ENCODE results near the gene TCERG1L. TPM values are rescaled to one million over a fixed set of nuclear protein-coding genes. Genes with fewer than 3 reads are reported as not detected.

Gene TCERG1L
- total RNA-seq, 2 experiments from 2014 or later = 0.06 TPM; not detected in 1

- no peaks in the 10 kb centered on the region for H3K36me3 ChIP-seq (ENCODE audit: insufficient read depth, low read length)
- no peaks in the 10 kb centered on the region for H3K27me3 ChIP-seq (ENCODE audit: control insufficient read depth in 1 of 2, insufficient read depth in 2 of 2, low read length in 2 of 2)
- H3K9me3 ChIP-seq (ENCODE audit: control insufficient read depth in 1 of 2, insufficient read depth in 1 of 2, low read length in 2 of 2) = peaks cover 0 to 22% of the 10 kb centered on the region in 2 experiments
- ChIA-PET POLR2A (no interaction called here), CTCF (no interaction called here)
- H3K27me3 Mint-ChIP-seq = no peaks in the 10 kb centered on the region
- peak overlapping the region; percentile 75 for H3K27ac Mint-ChIP-seq
- ATAC-seq (ENCODE audit: poor library complexity) (no peak), DNase-seq (no peak)
- no peak overlapping the region for H3K4me3 Mint-ChIP-seq
- no peaks in the 10 kb centered on the region for H3K36me3 Mint-ChIP-seq (ENCODE audit: low read depth)
- H3K4me3 ChIP-seq (ENCODE audit: low read length) = no peak overlapping the region
- H3K27ac ChIP-seq (ENCODE audit: low read depth in 1 of 2, low read length in 2 of 2) = no peak overlapping the region
- TF ChIP-seq, protein P1, sequence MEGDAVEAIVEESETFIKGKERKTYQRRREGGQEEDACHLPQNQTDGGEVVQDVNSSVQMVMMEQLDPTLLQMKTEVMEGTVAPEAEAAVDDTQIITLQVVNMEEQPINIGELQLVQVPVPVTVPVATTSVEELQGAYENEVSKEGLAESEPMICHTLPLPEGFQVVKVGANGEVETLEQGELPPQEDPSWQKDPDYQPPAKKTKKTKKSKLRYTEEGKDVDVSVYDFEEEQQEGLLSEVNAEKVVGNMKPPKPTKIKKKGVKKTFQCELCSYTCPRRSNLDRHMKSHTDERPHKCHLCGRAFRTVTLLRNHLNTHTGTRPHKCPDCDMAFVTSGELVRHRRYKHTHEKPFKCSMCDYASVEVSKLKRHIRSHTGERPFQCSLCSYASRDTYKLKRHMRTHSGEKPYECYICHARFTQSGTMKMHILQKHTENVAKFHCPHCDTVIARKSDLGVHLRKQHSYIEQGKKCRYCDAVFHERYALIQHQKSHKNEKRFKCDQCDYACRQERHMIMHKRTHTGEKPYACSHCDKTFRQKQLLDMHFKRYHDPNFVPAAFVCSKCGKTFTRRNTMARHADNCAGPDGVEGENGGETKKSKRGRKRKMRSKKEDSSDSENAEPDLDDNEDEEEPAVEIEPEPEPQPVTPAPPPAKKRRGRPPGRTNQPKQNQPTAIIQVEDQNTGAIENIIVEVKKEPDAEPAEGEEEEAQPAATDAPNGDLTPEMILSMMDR (IDR thresholded peaks at IDR 0.05) = no peak
- peaks cover 43% of the 10 kb centered on the region for H3K4me1 Mint-ChIP-seq (ENCODE audit: low read depth)
- no peaks in the 10 kb centered on the region for H3K9me3 Mint-ChIP-seq
- intact Hi-C loops (cut with DNase I, micrococcal nuclease) = no loop called here
- H3K4me1 ChIP-seq (ENCODE audit: insufficient read depth, low read length) = peaks cover 33% of the 10 kb centered on the region
Observed at GRCh38 chr10:131082201-131082850, 229.2 kb downstream of the TCERG1L start.

- Histone ChIP-seq H3K27ac (ENCODE audit: low read depth in 1 of 2, low read length in 2 of 2) (no peak overlapping the region), H3K9me3 (ENCODE audit: control insufficient read depth in 1 of 2, insufficient read depth in 1 of 2, low read length in 2 of 2) (peaks cover 0 to 25% of the 10 kb centered on the region in 2 experiments), H3K4me3 (ENCODE audit: low read length) (no peak overlapping the region), H3K27me3 (ENCODE audit: control insufficient read depth in 1 of 2, insufficient read depth in 2 of 2, low read length in 2 of 2) (no peaks in the 10 kb centered on the region), H3K36me3 (ENCODE audit: insufficient read depth, low read length) (no peaks in the 10 kb centered on the region), H3K4me1 (ENCODE audit: insufficient read depth, low read length) (peaks cover 33% of the 10 kb centered on the region)
- ATAC-seq (ENCODE audit: poor library complexity) = no peak
- ChIA-PET CTCF (no interaction called here), POLR2A (no interaction called here)
- Mint-ChIP-seq H3K36me3 (ENCODE audit: low read depth) (no peaks in the 10 kb centered on the region), H3K27ac (peak overlapping the region; percentile 85), H3K4me1 (ENCODE audit: low read depth) (peaks cover 43% of the 10 kb centered on the region), H3K4me3 (peak overlapping the region; percentile 40), H3K27me3 (no peaks in the 10 kb centered on the region), H3K9me3 (no peaks in the 10 kb centered on the region)
- intact Hi-C loops (cut with DNase I, micrococcal nuclease) = no loop called here
- TF ChIP-seq, protein P1 (IDR thresholded peaks at IDR 0.05) = no peak
- no peak for DNase-seq
Observed at GRCh38 chr10:131081786-131082185, 229.7 kb downstream of the TCERG1L start.

GRCh38 chr10:131081376-131081775 lies 230.1 kb downstream of the TCERG1L start:
- Histone ChIP-seq H3K4me1 (ENCODE audit: insufficient read depth, low read length) (peaks cover 33% of the 10 kb centered on the region), H3K4me3 (ENCODE audit: low read length) (no peak overlapping the region), H3K9me3 (ENCODE audit: control insufficient read depth in 1 of 2, insufficient read depth in 1 of 2, low read length in 2 of 2) (peaks cover 0 to 25% of the 10 kb centered on the region in 2 experiments), H3K36me3 (ENCODE audit: insufficient read depth, low read length) (no peaks in the 10 kb centered on the region), H3K27me3 (ENCODE audit: control insufficient read depth in 1 of 2, insufficient read depth in 2 of 2, low read length in 2 of 2) (no peaks in the 10 kb centered on the region), H3K27ac (ENCODE audit: low read depth in 1 of 2, low read length in 2 of 2) (no peak overlapping the region)
- no peaks in the 10 kb centered on the region for H3K9me3 Mint-ChIP-seq
- POLR2A ChIA-PET = no interaction called here
- H3K27me3 Mint-ChIP-seq = no peaks in the 10 kb centered on the region
- peaks cover 43% of the 10 kb centered on the region for H3K4me1 Mint-ChIP-seq (ENCODE audit: low read depth)
- CTCF ChIA-PET = no interaction called here
- H3K27ac Mint-ChIP-seq = peak overlapping the region; percentile 85
- TF ChIP-seq, protein P1 (IDR thresholded peaks at IDR 0.05) = no peak
- peak overlapping the region; percentile 40 for H3K4me3 Mint-ChIP-seq
- H3K36me3 Mint-ChIP-seq (ENCODE audit: low read depth) = no peaks in the 10 kb centered on the region
- DNase-seq (peak in 4 of 14 experiments; percentile 22 to 48 (median 34)), ATAC-seq (ENCODE audit: poor library complexity) (peak; percentile 54)
- intact Hi-C loops (cut with DNase I, micrococcal nuclease) = no loop called here

All from CD4-positive, alpha-beta T cell (primary cell).